GM12891 (cell line): Measurements from ENCODE around the gene RAET1G.

Experiments used
- POLR2A ChIP-seq: IDR thresholded peaks from 2 replicates; pipeline ENCODE4 v1.6.1; 2011; ENCODE audit warnings: low read depth, low read length, control low read depth
- POLR2AphosphoS5 ChIP-seq: IDR thresholded peaks from 2 replicates; pipeline ENCODE4 v1.6.1; 2011; ENCODE audit warnings: low read depth, low read length, control low read depth
- TAF1 ChIP-seq: IDR thresholded peaks from 2 replicates; pipeline ENCODE4 v1.6.1; 2011; ENCODE audit warnings: low read depth, low read length, control low read depth

DNA sequence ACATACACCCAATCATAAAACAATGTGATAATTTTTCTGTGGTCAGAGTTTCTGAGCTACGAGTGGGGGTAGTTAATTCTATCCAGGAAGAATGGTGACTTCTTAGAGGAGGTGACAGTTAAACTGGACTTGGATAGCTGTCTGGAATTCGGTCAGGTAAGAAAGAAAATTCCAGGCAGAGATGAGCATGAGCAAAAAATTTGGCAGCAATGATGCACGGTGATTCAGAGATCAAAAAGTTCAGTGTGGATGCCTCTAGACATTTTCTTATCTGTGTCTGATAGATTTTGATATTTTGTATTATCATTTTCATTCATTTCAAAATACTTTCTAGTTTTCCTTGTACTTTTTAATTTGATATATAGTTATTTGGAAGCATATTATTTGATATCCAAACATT, 37.0 kb downstream of the RAET1G start:
- TF ChIP-seq TAF1 (no peak), POLR2AphosphoS5 (no peak), POLR2A (no peak)
